ENCODE measurements around the gene PHLDA2. TPM values are rescaled to one million over a fixed set of nuclear protein-coding genes. Genes with fewer than 3 reads are reported as not detected.
A peak's percentile ranks its signal among the peaks of the same experiment; 100 is the strongest.

Gene PHLDA2
- total RNA-seq, 2 experiments from 2014 or later = 0.16 to 0.34 TPM

DNA sequence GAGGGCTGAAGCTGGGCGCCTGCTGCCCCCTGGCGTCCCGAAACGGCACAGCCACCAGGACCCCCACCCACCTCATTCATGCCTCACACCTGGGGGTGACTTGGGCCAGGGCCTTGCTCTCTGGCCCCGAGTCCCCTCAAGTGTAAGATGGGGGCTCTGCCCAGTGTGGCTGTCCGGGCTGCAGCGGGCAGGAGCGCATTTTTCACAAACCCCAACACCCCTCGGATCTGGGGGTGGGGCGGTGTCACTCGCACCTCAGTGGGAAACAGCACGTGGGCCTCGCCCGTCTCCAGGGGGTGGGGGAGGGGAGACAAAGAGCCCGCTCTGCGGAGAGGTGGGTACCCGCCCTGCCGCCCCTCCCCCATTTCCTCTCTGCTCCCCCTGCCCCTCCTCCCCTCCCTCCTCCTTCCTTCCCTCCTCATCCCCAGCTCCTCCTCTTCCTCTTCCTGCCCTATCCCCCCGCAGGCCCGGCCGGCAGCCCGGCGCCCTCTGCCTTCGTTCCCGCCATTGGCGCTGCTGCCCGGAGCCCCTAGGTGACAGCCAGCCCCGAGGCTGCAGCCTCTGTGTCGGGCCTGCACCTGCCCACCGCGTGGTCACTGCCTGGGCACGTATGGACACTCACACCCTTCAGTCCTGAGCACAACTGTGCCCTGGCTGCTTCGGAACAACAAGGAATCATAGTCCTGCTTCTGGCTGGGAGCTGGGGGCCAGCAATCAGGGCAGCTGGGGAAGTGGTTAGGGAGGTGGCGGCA is 36.8 kb downstream of the PHLDA2 start:
- H3K4me2 ChIP-seq (ENCODE audit: low read length) = peak overlapping the region; percentile 58
- H3K79me2 ChIP-seq (ENCODE audit: insufficient read depth, low read depth, low read length) = no peaks in the 10 kb centered on the region
- no peak for TF ChIP-seq EZH2phosphoT487 (IDR thresholded peaks at IDR 0.05; ENCODE audit: borderline replicate concordance, low read depth, low read length)
- TF ChIP-seq, protein P1, sequence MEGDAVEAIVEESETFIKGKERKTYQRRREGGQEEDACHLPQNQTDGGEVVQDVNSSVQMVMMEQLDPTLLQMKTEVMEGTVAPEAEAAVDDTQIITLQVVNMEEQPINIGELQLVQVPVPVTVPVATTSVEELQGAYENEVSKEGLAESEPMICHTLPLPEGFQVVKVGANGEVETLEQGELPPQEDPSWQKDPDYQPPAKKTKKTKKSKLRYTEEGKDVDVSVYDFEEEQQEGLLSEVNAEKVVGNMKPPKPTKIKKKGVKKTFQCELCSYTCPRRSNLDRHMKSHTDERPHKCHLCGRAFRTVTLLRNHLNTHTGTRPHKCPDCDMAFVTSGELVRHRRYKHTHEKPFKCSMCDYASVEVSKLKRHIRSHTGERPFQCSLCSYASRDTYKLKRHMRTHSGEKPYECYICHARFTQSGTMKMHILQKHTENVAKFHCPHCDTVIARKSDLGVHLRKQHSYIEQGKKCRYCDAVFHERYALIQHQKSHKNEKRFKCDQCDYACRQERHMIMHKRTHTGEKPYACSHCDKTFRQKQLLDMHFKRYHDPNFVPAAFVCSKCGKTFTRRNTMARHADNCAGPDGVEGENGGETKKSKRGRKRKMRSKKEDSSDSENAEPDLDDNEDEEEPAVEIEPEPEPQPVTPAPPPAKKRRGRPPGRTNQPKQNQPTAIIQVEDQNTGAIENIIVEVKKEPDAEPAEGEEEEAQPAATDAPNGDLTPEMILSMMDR (conservative IDR thresholded peaks at IDR 0.05; ENCODE audit: low read length) = peak; percentile 87
- H2AFZ ChIP-seq (ENCODE audit: low read length) = peak overlapping the region; percentile 53
- H3K9me2 ChIP-seq (ENCODE audit: insufficient read depth, low read length) = no peaks in the 10 kb centered on the region
- ChIA-PET POLR2A (no interaction called here), CTCF (ENCODE audit: unreplicated experiment) (interaction anchor here (0.6 to 1.6 kb wide), 4 partner anchors 10 to 361 kb away, joined by 3 to 10 read pairs (median 4); no protein-coding TSS in a partner anchor)
- peak overlapping the region; percentile 20 for H3K27ac ChIP-seq (ENCODE audit: low read depth, low read length, poor library complexity, severe bottlenecking)
- H3K4me1 ChIP-seq (ENCODE audit: insufficient read depth, low read length, poor library complexity, severe bottlenecking) = peaks cover 22% of the 10 kb centered on the region
- peak overlapping the region; percentile 41 for H3K4me3 ChIP-seq (ENCODE audit: low read depth, low read length, poor library complexity, severe bottlenecking)
- H3K9me3 ChIP-seq (ENCODE audit: low read length) = no peaks in the 10 kb centered on the region
- DNase-seq (ENCODE audit: low spot score) = peak; percentile 71
- no TSS peak for BruUV-seq (replicated peaks)
- no peaks in the 10 kb centered on the region for H4K20me1 ChIP-seq (ENCODE audit: insufficient read depth, low read length)
- intact Hi-C loops (cut with micrococcal nuclease; ENCODE audit: unreplicated experiment) = loop anchor here (1.0 kb wide), 1 partner anchor 360 kb away; no protein-coding TSS in a partner anchor
- H3K36me3 ChIP-seq (ENCODE audit: insufficient read depth, low read length) = no peaks in the 10 kb centered on the region

GRCh38 chr11:2891326-2892214 is 37.6 kb downstream of the PHLDA2 start:
- POLR2A ChIA-PET = no interaction called here
- TF ChIP-seq, protein P1 (conservative IDR thresholded peaks at IDR 0.05; ENCODE audit: low read length) = peak; percentile 41; the same call in 1 of the 2 replicates
- TF ChIP-seq EZH2phosphoT487 (IDR thresholded peaks at IDR 0.05; ENCODE audit: borderline replicate concordance, low read depth, low read length) = no peak
- Histone ChIP-seq H2AFZ (ENCODE audit: low read length) (peak overlapping the region; percentile 53; the same call in 1 of the 2 replicates), H4K20me1 (ENCODE audit: insufficient read depth, low read length) (no peaks in the 10 kb centered on the region), H3K4me2 (ENCODE audit: low read length) (peak overlapping the region; percentile 58), H3K4me1 (ENCODE audit: insufficient read depth, low read length, poor library complexity, severe bottlenecking) (peaks cover 24% of the 10 kb centered on the region), H3K27ac (ENCODE audit: low read depth, low read length, poor library complexity, severe bottlenecking) (no peak overlapping the region), H3K9me3 (ENCODE audit: low read length) (no peaks in the 10 kb centered on the region), H3K79me2 (ENCODE audit: insufficient read depth, low read depth, low read length) (no peaks in the 10 kb centered on the region), H3K36me3 (ENCODE audit: insufficient read depth, low read length) (no peaks in the 10 kb centered on the region), H3K9me2 (ENCODE audit: insufficient read depth, low read length) (no peaks in the 10 kb centered on the region), H3K4me3 (ENCODE audit: low read depth, low read length, poor library complexity, severe bottlenecking) (no peak overlapping the region)
- intact Hi-C loops (cut with micrococcal nuclease; ENCODE audit: unreplicated experiment) = loop anchor here (1.0 kb wide), 1 partner anchor 359 kb away; no protein-coding TSS in a partner anchor
- CTCF ChIA-PET (ENCODE audit: unreplicated experiment) = interaction anchor here (0.6 kb wide), 1 partner anchor 352 kb away, joined by 10 read pairs; no protein-coding TSS in a partner anchor
- BruUV-seq (replicated peaks) = no TSS peak
- no peak for DNase-seq (ENCODE audit: low spot score)

Measured in OCI-LY7 (cell line).